Measurements from ENCODE around the gene VEGFC. TPM values are rescaled to one million over a fixed set of nuclear protein-coding genes. Genes with fewer than 3 reads are reported as not detected.

VEGFC gene
- total and polyA plus RNA-seq, 10 of the 15 experiments (the other 5 are each of a cell fraction or from before 2014, with no cell fraction given), result 0.03 to 0.04 TPM; not detected in 8

GRCh38 chr4:176767183-176767582 is 25.5 kb downstream of the VEGFC start:
- RAD21 ChIA-PET (ENCODE audit: unreplicated experiment), result no interaction called here
- Histone ChIP-seq H3K79me2 (ENCODE audit: control insufficient read depth, insufficient read depth, low read length) (no peaks in the 10 kb centered on the region), H3K4me3 (no peak overlapping the region), H3K9me3 (replicated peaks; ENCODE audit: control insufficient read depth, insufficient read depth, low read length) (no peaks in the 10 kb centered on the region), H3K36me3 (ENCODE audit: control insufficient read depth in 2 of 2, insufficient read depth in 2 of 2, low read length in 1 of 2) (no peaks in the 10 kb centered on the region), H3K27me3 (replicated peaks in 1 of 2; ENCODE audit: control insufficient read depth in 2 of 2, insufficient read depth in 2 of 2, low read length in 1 of 2) (no peaks in the 10 kb centered on the region), H3K27ac (ENCODE audit: control insufficient read depth, insufficient read depth) (no peak overlapping the region), H3K4me1 (ENCODE audit: control insufficient read depth, insufficient read depth, low read length) (no peaks in the 10 kb centered on the region), H3K9ac (ENCODE audit: control insufficient read depth, insufficient read depth, low read length) (no peak overlapping the region), H2AFZ (ENCODE audit: control insufficient read depth, low read depth, low read length) (no peak overlapping the region), H4K20me1 (ENCODE audit: control insufficient read depth, insufficient read depth) (no peaks in the 10 kb centered on the region), H3K4me2 (ENCODE audit: control insufficient read depth, insufficient read depth) (no peak overlapping the region)
- POLR2A ChIA-PET, result interaction anchor here (0.6 kb wide), 1 partner anchor 140 kb away, joined by 5 read pairs; no protein-coding TSS in a partner anchor
- CTCF ChIA-PET, result no interaction called here
- no peak for DNase-seq (ENCODE audit: low read depth, low spot score)
- TF ChIP-seq HCFC1 (IDR thresholded peaks at IDR 0.05; ENCODE audit: low read length) (no peak), CEBPB (IDR thresholded peaks at IDR 0.05; ENCODE audit: borderline replicate concordance in 1 of 2, low read depth in 2 of 2, low read length in 2 of 2) (no peak)
- intact Hi-C loops (cut with micrococcal nuclease; ENCODE audit: unreplicated experiment), result no loop called here
- no TSS peak for BruUV-seq (replicated peaks)
- 83% methylated on average over 1 of the region's 1 CpG for WGBS (ENCODE audit: insufficient coverage, insufficient replicate concordance, low lambda C conversion rate, missing lambda C conversion rate)
- in situ Hi-C loops (cut with MboI), result no loop called here
- no peak for ATAC-seq
- SMC1A ChIA-PET (ENCODE audit: uncharacterized antibody, unreplicated experiment), result no interaction called here
- FAIRE-seq, result no peak

- FAIRE-seq (no peak), DNase-seq (ENCODE audit: low read depth, low spot score) (no peak), ATAC-seq (no peak)
- in situ Hi-C loops (cut with MboI) (no loop called here), intact Hi-C loops (cut with micrococcal nuclease; ENCODE audit: unreplicated experiment) (no loop called here)
- Histone ChIP-seq H3K79me2 (ENCODE audit: control insufficient read depth, insufficient read depth, low read length) (no peaks in the 10 kb centered on the region), H4K20me1 (ENCODE audit: control insufficient read depth, insufficient read depth) (no peaks in the 10 kb centered on the region), H3K9ac (ENCODE audit: control insufficient read depth, insufficient read depth, low read length) (no peak overlapping the region), H2AFZ (ENCODE audit: control insufficient read depth, low read depth, low read length) (no peak overlapping the region), H3K27me3 (replicated peaks in 1 of 2; ENCODE audit: control insufficient read depth in 2 of 2, insufficient read depth in 2 of 2, low read length in 1 of 2) (no peaks in the 10 kb centered on the region), H3K36me3 (ENCODE audit: control insufficient read depth in 2 of 2, insufficient read depth in 2 of 2, low read length in 1 of 2) (no peaks in the 10 kb centered on the region), H3K27ac (ENCODE audit: control insufficient read depth, insufficient read depth) (no peak overlapping the region), H3K4me2 (ENCODE audit: control insufficient read depth, insufficient read depth) (no peak overlapping the region), H3K4me3 (no peak overlapping the region), H3K9me3 (replicated peaks; ENCODE audit: control insufficient read depth, insufficient read depth, low read length) (no peaks in the 10 kb centered on the region), H3K4me1 (ENCODE audit: control insufficient read depth, insufficient read depth, low read length) (no peaks in the 10 kb centered on the region)
- BruUV-seq (replicated peaks), result no TSS peak
- POLR2A ChIA-PET, result no interaction called here
- CTCF ChIA-PET, result no interaction called here
- RAD21 ChIA-PET (ENCODE audit: unreplicated experiment), result no interaction called here
- 26% methylated on average over 3 of the region's 3 CpGs for WGBS (ENCODE audit: insufficient coverage, insufficient replicate concordance, low lambda C conversion rate, missing lambda C conversion rate)
- SMC1A ChIA-PET (ENCODE audit: uncharacterized antibody, unreplicated experiment), result no interaction called here
- TF ChIP-seq CTCF (IDR thresholded peaks at IDR 0.05 in 2 of 3, conservative IDR thresholded peaks at IDR 0.05 in 1 of 3; ENCODE audit: control insufficient read depth in 2 of 3, extremely low read depth in 1 of 3, insufficient read depth in 1 of 3, low read depth in 3 of 3, low read length in 3 of 3) (no peak), POLR2AphosphoS5 (IDR thresholded peaks at IDR 0.05; ENCODE audit: low read length) (no peak), EGR1 (IDR thresholded peaks at IDR 0.05; ENCODE audit: borderline replicate concordance in 1 of 2, low read depth in 2 of 2, low read length in 2 of 2) (no peak), NR2C2 (IDR thresholded peaks at IDR 0.05; ENCODE audit: borderline replicate concordance, control insufficient read depth, insufficient read length, low read depth) (no peak), ZNF274 (IDR thresholded peaks at IDR 0.05; ENCODE audit: insufficient read depth, insufficient read length) (no peak), IRF5 (IDR thresholded peaks at IDR 0.05; ENCODE audit: borderline replicate concordance) (no peak), CBX3 (IDR thresholded peaks at IDR 0.05; ENCODE audit: borderline replicate concordance, low read depth) (no peak), FOXK2 (IDR thresholded peaks at IDR 0.05) (no peak), RELA (IDR thresholded peaks at IDR 0.05; ENCODE audit: borderline replicate concordance, partially characterized antibody) (no peak), SMAD5 (IDR thresholded peaks at IDR 0.05; ENCODE audit: low read depth) (no peak), JUNB (IDR thresholded peaks at IDR 0.05) (no peak)
These were observed 29.9 kb downstream of the VEGFC start for GRCh38 chr4:176762661-176763308.
